HG03342 (cell line): Measurements from ENCODE around the gene BEST3.

ENCODE experiments used
- ATAC-seq: cut with Tn5 transposase; IDR thresholded peaks from one replicate; pipeline ENCODE4 v1.9.1; 2021; ENCODE audit warnings: mild to moderate bottlenecking, moderate library complexity; ENCODE audit not compliant: unreplicated experiment

Gene BEST3

DNA sequence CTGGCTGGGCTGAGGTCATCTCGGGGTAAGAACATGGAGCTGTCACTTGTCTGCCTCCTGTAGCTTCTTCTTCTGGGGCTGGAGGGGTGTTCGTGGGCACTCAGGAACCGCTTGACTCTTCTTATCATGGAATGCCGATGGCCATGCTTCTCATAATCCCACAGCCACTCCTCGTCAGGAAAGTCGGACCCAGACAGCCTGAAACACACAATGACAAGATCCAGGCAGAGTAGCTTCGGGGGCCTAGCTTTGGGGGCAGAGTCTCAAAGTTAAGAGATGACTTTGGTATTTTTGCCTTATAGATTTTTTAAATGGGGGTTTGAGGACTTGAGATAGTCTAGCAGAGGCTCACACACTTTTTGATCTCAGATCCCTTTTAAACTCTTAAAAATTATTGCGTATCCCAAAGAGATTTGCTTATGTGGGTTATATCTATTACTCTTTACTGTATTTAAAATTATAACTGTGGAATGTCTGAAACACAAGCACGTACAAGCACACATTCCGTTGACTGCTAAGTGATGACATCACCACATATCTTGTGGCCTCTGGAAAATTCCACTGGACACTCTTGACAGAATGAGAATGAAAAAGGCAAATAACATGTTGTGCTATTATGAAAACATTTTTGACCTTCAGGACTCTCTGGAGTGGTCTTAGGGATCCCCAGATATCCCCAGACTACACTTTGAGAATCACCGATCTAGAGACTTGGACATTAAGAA, 43.3 kb downstream of the BEST3 start:
- no peak for ATAC-seq

DNA sequence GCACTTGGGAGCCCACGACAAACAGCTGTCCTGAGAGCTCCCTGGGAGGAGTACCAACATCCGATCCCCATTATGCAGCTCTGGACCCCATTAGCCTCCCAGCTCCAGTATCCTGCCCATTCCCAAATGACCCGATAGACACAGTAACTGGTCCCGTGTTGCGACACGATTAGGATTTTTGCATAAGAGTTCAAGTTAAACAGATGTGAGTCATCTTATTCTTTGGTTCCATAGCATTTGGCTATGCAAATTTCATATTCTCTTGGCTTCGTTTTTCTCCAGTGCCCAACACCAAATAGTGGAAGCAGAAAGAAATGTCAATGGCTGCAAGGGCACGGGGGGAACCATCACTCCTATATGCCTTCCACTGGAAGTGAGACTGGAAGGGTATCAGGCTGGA, 45.4 kb downstream of the BEST3 start:
- no peak for ATAC-seq

DNA sequence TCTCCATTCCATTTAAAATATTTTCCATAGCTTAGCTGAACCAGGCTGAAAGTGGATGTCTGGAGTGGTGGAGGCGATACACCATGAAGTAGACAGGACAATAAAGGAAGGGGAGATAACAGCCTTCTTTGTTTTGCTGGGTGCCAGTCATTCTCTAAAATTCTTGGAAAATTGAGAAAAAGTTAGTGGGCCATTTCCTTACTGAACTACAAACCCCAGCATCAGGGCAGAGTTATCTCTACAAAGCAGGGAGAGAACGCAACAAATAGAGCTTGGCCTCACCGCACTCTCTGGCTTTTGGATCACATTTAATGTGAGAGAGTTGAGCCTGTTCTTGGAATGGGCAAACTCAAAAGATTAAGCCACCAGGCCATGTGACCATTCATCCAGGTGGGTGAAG, 47.2 kb downstream of the BEST3 start:
- no peak for ATAC-seq

DNA sequence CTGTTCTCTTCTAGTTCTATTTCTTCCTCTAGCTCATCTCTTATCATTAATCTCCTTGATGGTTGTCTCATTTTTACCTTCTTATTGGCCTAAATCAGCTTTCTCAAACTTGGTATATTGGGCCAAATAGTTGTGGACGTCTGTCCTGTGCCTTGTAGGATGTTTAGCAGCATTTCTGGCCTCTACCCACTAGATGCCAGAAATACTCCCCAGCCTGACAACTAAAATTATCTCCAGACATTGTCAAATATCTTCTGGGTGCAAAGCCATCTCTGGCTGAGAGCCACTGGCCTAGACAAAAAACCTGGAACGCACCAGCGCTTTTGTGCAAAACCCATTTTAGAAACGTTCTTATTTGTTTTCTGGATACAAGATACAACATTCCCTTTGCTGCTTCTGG, 49.6 kb downstream of the BEST3 start:
- no peak for ATAC-seq

DNA sequence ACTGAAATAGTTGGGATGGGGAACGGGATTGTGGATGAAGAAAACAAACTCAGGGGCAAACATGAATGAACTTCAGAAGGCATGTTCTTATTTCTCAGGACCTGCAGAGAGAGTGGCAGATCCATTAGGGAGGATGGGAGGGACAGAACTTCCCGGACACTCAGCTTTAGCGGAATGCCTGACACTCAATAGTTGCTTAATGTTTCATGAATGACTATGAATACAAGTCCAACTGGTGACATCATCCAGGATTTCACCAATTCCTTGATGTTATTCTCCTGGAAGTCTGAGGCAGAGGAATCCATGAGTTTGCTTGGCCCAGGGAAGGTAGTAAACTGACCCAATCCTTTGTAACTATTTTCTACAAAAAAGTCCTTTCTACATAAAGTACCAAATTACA, 50.6 kb downstream of the BEST3 start:
- ATAC-seq = no peak

DNA sequence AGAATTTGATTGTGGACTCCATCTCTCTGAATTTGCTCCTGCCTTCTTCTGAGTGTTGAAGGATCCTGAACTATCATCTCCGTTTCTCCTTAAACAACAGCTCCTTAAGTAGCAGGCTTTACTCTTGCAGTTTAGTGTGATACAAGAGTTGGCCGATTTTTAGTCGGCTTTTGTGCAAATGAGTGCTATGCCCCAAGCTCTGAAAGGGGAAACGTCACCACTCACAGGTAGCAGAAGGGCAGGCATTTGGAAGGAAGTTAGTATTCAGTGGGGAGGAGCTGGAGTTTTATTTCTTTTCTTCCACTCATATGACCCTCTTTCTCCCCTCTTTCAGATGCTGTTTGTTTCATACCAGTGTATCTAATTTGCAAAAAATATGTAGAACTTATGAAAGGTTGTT, 51.9 kb downstream of the BEST3 start:
- ATAC-seq = no peak

DNA sequence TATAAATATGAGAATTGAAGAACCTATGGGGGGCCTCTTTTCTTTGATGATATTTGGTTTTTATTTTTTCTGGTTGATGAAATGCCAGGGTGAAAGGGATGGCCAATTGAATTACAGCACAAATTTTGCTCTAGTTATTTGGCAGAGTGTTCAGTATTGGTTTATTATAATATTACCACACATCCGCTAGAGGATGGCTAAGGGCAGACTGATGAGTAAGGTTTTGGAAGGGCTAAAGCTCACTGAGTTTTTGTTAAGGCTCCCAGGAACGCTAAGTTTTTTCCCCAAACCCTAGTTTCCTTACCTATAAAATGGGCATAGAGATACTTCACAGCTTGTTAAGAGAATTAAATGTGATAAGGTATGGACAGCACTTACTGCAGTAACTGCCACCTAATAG, 54.1 kb downstream of the BEST3 start:
- ATAC-seq = no peak

DNA sequence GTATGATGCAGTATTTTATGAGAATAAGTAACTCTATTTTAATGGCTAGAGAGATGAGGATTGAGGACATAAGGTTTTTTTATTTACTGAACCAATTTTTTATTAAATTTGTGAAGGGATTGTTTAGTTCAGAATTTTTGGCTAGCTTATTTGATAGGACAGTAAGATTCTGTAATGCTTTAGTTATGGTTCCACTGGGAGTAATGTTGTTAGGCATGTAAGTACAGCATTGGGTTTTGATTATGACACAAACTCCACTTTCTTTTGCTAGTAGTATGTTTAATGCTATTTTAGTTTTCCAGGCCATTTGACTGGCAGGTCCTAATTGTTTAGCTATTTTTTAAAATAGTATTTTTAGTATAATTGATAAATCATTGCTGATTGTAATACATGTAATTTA, 54.6 kb downstream of the BEST3 start:
- no peak for ATAC-seq

DNA sequence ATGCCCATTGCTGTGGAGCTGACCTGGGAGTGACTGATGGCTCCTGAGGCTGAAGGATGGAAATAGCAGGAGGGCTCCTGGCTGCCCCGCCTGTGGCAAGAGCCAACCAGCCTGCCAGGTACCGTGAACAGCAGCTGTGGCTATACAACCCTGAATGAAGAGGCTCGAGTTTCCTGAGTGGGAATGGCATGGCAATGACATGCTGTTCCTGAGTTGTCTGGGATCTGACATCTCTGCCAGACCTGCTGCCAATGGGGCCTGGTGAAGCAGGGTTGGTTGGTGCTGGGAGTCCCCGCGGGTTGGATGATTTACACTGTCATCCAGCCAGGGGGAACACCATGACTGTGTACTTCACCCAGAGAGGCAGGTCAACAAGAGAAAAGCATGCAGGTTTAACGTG, 56.6 kb downstream of the BEST3 start:
- no peak for ATAC-seq

DNA sequence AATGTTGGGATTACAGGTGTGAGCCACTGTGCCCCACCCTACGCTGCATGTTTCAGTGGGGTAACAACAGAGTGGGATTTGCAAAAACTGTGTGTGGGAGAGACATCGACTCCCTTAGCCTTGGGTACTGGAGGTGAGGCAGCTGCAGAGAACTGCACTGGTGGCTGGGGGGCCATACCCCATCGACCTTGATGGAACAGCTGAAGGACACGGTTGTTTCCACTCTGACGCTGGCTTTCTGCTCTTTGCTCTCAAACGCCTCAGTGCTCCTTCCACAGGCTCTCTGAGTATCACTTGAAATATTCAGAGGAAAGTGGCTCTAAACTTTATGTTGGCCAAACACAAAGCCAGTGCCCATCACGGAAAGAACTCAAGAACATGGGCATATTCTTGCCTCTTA, 57.6 kb downstream of the BEST3 start:
- ATAC-seq = no peak

DNA sequence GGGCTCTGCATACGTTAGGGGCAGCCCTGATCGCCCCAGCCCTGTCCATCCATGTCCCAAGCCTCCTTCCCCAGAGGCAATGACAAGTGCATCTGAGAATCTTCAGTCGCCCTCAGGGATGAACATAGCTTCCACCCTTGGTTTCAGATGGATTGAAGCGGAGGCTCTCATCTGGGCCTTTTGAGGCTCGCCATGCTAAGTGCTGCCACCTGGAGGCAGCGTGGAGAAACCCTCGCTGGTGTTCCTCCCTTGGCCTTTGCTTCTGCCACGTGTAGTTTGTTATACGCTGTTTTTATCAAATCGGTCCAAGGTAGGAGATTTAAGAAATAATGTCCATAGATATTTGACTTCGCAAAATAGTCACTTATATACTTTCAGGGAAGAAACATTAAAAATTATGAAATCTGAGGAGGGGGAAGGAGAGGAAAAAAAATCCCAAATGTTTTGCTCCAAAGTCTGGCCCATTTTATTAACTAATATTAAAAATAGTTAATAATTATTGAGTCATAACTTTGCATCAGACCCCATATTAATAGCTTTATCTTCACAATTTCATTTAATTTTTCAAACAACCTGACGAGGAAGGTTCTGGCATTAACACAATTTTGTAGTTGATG, 59.6 kb downstream of the BEST3 start:
- ATAC-seq = peak; percentile 92

DNA sequence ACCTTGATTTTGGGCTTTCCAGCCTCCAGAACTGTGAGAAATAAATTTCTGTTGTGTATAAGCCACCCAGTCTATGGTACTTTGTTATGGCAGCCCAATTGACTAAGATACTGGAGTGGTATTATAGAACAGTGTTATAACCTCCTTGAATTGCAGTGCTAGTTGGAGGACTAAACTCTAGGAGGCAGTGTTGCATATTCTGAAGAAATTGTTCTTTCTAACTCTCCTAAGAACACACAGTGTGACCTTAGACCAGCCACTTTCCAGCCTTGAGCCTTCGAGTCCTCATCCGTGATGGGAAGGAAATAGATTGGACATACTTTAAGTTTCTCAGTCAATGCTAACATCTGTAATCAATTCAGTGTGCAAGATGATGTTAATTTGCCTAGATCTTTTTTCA, 66.0 kb downstream of the BEST3 start:
- no peak for ATAC-seq

DNA sequence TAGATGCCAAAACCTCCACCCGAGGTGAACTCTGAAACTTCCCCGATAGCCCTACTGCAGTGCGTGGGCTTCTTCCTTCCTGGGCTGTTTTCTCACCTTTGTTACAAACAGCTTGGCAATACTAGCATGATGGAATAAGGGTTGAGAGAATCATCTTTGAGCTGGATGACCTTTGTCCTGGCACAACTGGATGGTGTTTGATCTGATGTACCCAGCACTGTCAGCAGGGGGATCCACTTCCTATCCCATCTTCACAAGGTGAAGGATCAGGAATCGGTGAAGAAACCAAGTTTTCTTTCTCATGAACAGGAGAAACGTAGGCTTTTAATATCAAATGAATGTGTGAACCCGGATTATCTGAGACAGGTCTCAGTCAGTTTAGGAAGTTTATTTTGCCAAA, 68.9 kb downstream of the BEST3 start:
- ATAC-seq = no peak

DNA sequence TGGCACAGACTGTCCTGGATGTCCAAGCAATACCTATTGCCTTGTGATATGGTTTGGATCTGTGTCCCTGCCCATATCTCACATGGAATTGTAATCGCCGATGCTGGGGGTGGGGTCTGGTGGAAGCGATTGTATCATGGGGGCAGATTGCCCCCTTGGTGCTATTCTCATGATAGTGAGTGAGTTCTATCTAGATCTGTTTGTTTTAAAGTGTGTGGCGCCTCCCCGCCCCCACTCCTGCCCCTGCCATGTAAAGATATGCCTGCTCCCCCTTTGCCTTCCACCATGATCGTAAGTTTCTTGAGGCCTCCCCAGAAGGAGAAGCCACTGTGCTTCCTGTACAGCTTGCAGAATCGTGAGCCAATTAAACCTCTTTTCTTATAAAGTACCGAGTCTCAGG, 71.6 kb downstream of the BEST3 start:
- ATAC-seq = no peak

DNA sequence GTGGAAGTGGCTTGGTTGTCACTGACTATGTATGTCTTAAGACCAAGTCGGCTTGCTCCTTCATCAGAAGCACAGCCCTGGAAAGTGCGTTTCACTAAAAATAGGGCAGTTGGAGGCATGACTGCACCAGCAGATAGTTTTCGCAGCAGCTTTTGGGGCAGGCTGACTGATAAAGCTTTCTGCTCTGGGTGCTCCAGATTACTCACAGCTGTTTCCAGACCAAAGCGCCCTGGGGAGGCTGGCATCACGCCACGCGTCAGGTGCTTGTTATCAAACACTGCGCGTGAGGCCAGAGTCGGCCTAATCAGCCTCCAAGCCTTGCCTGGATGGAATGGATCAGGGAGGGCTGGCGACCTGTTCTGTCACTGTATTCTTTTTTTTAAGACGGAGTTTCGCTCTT, 75.1 kb downstream of the BEST3 start:
- no peak for ATAC-seq

DNA sequence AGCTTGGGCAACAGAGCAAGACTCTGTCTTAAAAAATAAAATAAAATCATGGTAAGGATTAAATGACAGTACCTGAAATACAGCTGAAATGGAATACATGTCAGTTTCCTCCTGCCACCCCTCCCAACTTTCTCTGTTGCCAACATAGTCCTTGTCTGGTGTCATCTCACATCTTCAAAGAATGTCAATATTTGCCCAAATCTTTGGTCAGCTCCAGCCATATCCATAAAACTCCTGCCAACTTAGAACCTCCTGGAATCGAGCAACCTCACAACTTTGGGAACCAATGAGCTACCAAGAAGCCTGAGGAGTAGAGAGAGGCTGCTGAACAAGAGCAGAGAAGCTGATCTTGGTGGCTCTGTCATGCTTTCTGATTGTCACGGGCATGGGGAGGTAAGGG, 77.6 kb downstream of the BEST3 start:
- no peak for ATAC-seq

DNA sequence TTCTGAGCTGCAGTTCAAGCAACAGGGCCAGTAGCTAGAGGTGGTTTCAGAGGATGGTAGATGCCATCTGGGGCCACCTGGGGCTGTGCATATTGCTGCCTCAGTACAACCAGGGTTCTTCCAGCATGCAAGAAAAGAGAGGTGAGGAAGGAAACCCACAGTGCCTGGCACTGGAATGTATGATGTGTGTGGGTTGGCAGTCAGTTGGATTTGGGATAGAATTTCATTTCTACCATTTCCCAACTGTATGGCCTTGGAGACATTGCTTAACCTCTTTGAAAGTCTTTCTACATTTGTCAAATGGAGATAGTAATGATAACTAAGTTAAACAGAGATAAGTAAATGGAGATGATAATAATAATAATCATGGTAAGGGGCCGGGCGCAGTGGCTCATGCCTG, 78.2 kb downstream of the BEST3 start:
- ATAC-seq = no peak

DNA sequence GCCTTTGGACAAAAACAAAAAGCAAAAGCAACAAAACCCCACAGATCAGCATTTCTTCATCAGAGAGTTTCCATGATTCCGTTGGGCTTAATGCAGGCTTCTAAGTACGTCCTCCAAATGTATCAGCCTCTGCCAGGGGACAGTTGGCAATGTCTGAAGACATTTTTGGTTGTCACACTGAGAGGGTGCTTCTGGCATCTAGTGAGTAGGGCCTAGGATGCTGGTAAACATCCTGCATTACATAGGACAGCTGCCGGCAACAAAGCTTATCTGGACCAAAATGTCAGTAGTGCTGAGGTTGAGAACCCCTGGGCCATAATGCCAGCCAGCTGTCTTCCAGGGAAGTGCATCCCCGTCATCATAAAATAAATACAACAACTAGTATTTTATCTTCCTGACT, 79.0 kb downstream of the BEST3 start:
- no peak for ATAC-seq

DNA sequence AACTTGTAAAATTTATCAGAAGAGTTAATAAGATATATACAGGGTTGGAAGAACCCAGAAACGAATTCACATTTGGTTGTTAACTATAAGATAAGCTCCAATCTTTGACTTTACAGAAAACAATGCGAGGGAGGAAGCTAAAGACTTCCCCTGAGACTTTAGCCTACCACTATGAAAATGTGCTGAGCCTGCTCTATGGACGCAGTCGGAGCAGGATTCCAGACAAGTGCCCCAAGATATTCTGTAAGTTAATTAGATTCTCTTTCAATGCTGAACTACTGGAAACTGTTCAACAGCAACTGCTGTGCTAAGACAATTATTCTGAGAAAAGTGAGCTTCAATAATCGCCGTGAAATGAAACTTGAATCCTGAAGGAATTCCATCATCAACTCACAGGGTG, 80.1 kb downstream of the BEST3 start:
- no peak for ATAC-seq

DNA sequence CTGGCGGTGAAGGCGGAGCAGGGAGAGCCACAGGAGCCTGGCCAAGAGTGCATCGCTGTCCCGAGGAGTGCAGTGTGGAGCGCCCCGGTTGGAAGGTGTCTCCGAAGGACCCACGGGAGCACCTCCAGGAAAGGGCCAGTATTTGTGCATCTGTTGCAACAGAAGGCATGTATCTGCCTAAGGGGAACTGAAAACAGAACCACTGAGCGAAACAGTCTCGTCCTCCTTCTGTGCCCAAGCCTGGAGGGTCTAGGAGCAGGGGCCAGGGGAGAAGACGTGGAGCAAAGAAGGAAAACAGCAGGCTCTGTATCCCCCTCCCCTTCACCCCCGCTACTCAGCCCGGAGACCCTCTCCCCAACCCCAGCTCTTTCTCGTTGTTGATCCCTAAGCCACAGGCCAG, 83.1 kb downstream of the BEST3 start:
- ATAC-seq = no peak

DNA sequence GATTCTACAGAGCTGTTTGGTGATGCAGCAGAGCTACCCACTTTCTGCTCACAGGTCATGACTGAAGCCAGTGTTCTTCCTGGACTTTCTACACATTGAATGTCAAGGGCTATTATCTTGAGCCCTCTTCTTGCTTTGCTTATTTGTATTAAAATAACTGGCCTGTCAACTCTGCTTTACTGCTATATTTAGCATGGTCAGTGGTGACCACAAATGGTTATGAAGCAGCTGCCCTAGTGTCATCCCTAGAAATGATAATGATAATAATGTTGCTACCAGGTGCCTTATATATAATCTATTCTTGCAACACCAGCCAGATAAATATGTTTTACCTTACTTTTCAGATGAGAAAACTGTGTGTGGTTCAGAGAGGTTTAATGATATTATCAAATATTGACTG, 85.8 kb downstream of the BEST3 start:
- no peak for ATAC-seq

DNA sequence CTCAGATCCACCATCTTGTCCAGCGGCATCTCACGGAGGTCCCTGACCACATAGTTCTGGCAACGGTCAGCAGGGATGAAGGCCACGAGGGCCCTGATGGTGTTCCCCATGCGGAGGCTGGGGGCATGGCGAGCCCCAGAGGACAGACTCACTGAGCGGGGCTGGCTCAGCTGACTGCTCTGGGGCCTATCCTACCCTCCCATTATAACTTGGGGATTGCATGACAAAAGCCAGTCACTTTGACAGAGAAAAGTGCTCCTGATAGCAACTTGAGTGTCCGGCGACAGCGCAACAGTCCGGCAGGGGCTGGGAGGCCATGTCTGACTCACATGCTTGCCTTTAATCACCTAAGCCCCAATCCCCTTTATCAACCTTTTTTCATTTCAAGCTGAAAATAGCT, 88.4 kb downstream of the BEST3 start, which contains the start of gene LRRC10:
Gene LRRC10 (minus strand): TSS at position 179 of the 400 bp plus-strand sequence. CDS start 69 bp downstream, at position 110.
- no peak for ATAC-seq

DNA sequence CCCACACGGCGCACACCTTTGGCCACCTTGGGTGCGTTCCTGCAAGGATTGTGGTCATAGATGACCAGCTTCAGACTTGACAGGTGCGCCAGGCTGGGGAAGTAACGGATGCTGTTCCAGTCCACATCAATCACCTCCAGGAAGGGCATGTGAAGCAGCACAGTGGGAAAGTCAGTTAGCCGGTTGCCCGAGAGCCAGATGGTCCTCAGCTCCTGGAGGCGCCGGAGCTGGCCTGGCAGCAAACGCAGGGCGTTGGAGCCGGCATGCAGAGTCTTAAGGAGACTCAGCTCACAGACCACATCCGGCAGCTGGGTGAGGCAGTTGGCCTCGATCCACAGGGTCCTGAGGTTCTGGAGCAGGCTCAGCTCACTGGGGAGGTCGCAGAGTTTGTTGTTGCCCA, 89.0 kb downstream of the BEST3 start:
- no peak for ATAC-seq
